Stomach (tissue), 9 donors: ENCODE results near the gene OSBPL9. TPM values are rescaled to one million over a fixed set of nuclear protein-coding genes. Genes with fewer than 3 reads are reported as not detected.

ENCODE experiments used
- DNase-seq, 2 donors: peaks; one replicate each; pipeline versions ENCODE4 v3.0.0 to v3.0.0-alpha.2; 2013 to 2019
- H3K27ac ChIP-seq, 5 donors: fragments of 200-600 bp in 4 of 5; sonication (generic) in 4 of 5; one replicate each; pipeline ENCODE4 v1.5.1; 2013 to 2019; ENCODE audit warnings: mild to moderate bottlenecking in 1 of 5, moderate library complexity in 1 of 5
- H3K27me3 ChIP-seq, 3 donors: fragments of 200-600 bp; sonication (generic); one replicate each; pipeline ENCODE4 v1.5.1; 2017 to 2019; ENCODE audit warnings: mixed run types in 1 of 3
- H3K36me3 ChIP-seq, 4 donors: fragments of 200-600 bp; sonication (generic); 1 replicate in 3 of 4; 2 replicates in 1 of 4; pipeline ENCODE4 v1.5.1; 2016 to 2019
- H3K4me1 ChIP-seq, 4 donors: fragments of 200-600 bp; sonication (generic); one replicate each; pipeline ENCODE4 v1.5.1; 2016 to 2019
- H3K4me3 ChIP-seq, 4 donors: fragments of 200-600 bp; sonication (generic) in 3 of 4; one replicate each; pipeline ENCODE4 v1.5.1; 2016 to 2019; ENCODE audit warnings: mild to moderate bottlenecking in 1 of 4
- H3K9me3 ChIP-seq, 4 donors: fragments of 200-600 bp; sonication (generic); one replicate each; pipeline ENCODE4 v1.5.1; 2016 to 2019
- EP300 ChIP-seq: sonication (generic); formaldehyde crosslinking; IDR thresholded peaks from one replicate; pipeline ENCODE4 v1.6.1; 2017; ENCODE audit warnings: antibody characterized with exemption
- POLR2A ChIP-seq, 4 donors: fragments of 450-650 bp; IDR thresholded peaks; one replicate each; pipeline ENCODE4 v1.6.1; 2016; ENCODE audit warnings: antibody characterized with exemption in 4 of 4, control low read depth in 2 of 4, mild to moderate bottlenecking in 1 of 4, moderate library complexity in 1 of 4
- POLR2AphosphoS5 ChIP-seq, 3 donors: sonication (generic); formaldehyde crosslinking; IDR thresholded peaks; one replicate each; pipeline ENCODE4 v1.6.1; 2016; ENCODE audit warnings: antibody characterized with exemption in 3 of 3
- WGBS, 5 donors: extraction: QIAGEN DNeasy Blood & Tissue Kit in 3 of 5; methylation state at CpG; one replicate each; pipeline versions ENCODE4 v1.1.5 to v1.1.7; 2013 to 2018; 5-methylcytosine and 5-hydroxymethylcytosine counted together
- intact Hi-C: fragments of 100-400 bp; cut with DNase I; formaldehyde crosslinking; loops from one replicate; pipeline ENCODE4 v1.15.1; 2023; ENCODE audit warnings: low total_unique reads
- polyA plus RNA-seq, 3 donors: library from polyadenylated mRNA; stranded (reverse); fragments of 200-250 nt; gene quantifications; one replicate each; pipeline ENCODE4 v1.2.3, GENCODE V29; 2013
- small RNA-seq, 4 donors: library from RNA; depleted of rRNA; stranded (forward); fragments of <200 nt; gene quantifications; one replicate each; pipeline ENCODE3, GENCODE V24; 2016
- total RNA-seq, 5 donors: library from RNA; depleted of rRNA; stranded (reverse); fragments of >200 nt; gene quantifications; one replicate each; pipeline versions ENCODE4 v1.1.0 to v1.2.3, GENCODE V29; 2014 to 2016
- TF ChIP-seq, protein P1 (sequence below), 7 experiments: fragments of 450-650 bp in 4 of 7; fragments of 200-600 bp in 3 of 7; sonication (generic) in 3 of 7; IDR thresholded peaks; one replicate each; pipeline ENCODE4 v1.5.1; 2016 to 2019; ENCODE audit warnings: antibody characterized with exemption in 7 of 7, control low read depth in 2 of 7, mild to moderate bottlenecking in 1 of 7
- donor health status: healthy with polysubstance abuse.
- donor health status: Bipolar disorder and iron deficiency.
- donor health status: healthy.

The OSBPL9 gene
- total and polyA plus RNA-seq, 8 donors = 29.8 to 461 (median 109) TPM

DNA sequence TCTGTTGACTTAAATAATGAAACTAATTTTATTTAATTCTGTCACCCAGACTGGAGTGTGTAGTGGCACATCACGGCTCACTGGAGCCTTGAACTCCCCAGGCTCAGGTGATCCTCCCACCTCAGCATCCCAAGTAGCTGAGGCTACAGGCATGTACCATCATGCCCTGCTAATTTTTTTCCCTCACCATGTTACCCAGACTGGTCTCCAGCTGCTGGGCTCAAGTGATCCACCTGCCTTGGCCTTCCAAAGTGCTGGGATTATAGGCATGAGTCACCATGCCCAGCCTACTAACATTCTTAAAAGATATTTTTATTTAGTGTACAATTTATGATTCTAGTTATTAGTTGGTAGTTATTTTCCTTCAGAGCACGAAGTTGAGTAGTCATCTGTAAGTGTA lies 212.2 kb downstream of the OSBPL9 start:
- intact Hi-C loops = no loop called here

GRCh38 chr1:51833700-51834099 lies 216.8 kb downstream of the OSBPL9 start:
- no peaks in the 10 kb centered on the region for H3K4me1 ChIP-seq
- H3K27ac ChIP-seq = no peak overlapping the region
- no peak overlapping the region for H3K4me3 ChIP-seq
- DNase-seq = no peak
- TF ChIP-seq POLR2A (IDR thresholded peaks at IDR 0.05) (no peak), EP300 (no peak)
- 96 to 100% (median 98%) methylated on average over 2 of the region's 2 CpGs for WGBS, 5 donors
- H3K27me3 ChIP-seq = no peaks in the 10 kb centered on the region
- peaks cover 5 to 98% (median 86%) of the 10 kb centered on the region in 4 donors for H3K36me3 ChIP-seq
- H3K9me3 ChIP-seq = no peaks in the 10 kb centered on the region
- intact Hi-C loops = no loop called here

More for the DNA sequence above, 212.2 kb downstream of the OSBPL9 start:
- Histone ChIP-seq H3K9me3 (no peaks in the 10 kb centered on the region), H3K4me1 (no peaks in the 10 kb centered on the region), H3K27ac (no peak overlapping the region), H3K36me3 (peaks cover 20 to 96% (median 90%) of the 10 kb centered on the region in 4 donors), H3K27me3 (no peaks in the 10 kb centered on the region), H3K4me3 (no peak overlapping the region)
- WGBS, 5 donors = 96 to 99% (median 99%) methylated on average over 2 of the region's 2 CpGs
- no peak for DNase-seq
- TF ChIP-seq, protein P1, sequence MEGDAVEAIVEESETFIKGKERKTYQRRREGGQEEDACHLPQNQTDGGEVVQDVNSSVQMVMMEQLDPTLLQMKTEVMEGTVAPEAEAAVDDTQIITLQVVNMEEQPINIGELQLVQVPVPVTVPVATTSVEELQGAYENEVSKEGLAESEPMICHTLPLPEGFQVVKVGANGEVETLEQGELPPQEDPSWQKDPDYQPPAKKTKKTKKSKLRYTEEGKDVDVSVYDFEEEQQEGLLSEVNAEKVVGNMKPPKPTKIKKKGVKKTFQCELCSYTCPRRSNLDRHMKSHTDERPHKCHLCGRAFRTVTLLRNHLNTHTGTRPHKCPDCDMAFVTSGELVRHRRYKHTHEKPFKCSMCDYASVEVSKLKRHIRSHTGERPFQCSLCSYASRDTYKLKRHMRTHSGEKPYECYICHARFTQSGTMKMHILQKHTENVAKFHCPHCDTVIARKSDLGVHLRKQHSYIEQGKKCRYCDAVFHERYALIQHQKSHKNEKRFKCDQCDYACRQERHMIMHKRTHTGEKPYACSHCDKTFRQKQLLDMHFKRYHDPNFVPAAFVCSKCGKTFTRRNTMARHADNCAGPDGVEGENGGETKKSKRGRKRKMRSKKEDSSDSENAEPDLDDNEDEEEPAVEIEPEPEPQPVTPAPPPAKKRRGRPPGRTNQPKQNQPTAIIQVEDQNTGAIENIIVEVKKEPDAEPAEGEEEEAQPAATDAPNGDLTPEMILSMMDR (IDR thresholded peaks at IDR 0.05) = no peak

DNA sequence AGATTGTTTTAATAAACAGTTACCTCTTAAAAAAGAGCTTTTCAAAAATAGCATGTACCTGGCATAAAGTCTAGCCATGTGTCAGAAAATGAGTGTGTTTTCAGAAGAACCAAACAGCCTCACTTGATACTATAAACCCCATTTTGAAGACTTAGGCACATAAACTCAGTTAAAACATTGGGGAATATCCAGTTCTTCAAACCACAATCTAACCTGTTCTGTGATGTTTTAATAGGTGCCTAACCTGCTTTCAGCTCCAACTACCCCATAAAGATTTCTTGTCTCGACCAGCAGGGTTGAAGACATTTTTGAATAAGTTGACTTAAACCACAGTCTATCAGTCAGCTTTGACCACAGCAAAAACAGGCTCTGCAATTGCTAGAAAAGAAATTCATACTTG lies 220.4 kb downstream of the OSBPL9 start:
- no peak for DNase-seq
- no peaks in the 10 kb centered on the region for H3K27me3 ChIP-seq
- H3K4me1 ChIP-seq = peaks cover 0 to 15% (median 0%) of the 10 kb centered on the region in 4 donors
- no peak overlapping the region for H3K4me3 ChIP-seq
- TF ChIP-seq POLR2A (IDR thresholded peaks at IDR 0.05) (no peak), EP300 (no peak), POLR2AphosphoS5 (IDR thresholded peaks at IDR 0.05) (no peak)
- TF ChIP-seq, protein P1 (IDR thresholded peaks at IDR 0.05) = no peak
- intact Hi-C loops = no loop called here
- 77 to 93% (median 89%) methylated on average over 1 of the region's 1 CpG for WGBS, 5 donors
- H3K36me3 ChIP-seq = peaks cover 0 to 75% (median 66%) of the 10 kb centered on the region in 4 donors
- H3K27ac ChIP-seq = no peak overlapping the region
- H3K9me3 ChIP-seq = no peaks in the 10 kb centered on the region

Small RNA genes lying within 50 kb of the gene (small RNA-seq; reads per million reads assigned to genes)
- gene AL050343.2 (0 reads per million in 4 donors), gene RF00568 (0 reads per million in 4 donors)

Other genes with a start within 250 kb of the OSBPL9 start
- gene EPS15, start 97.8 kb upstream of the OSBPL9 start, total RNA-seq = 100 to 1,000 TPM in 1 of 5 donors, 10 to 100 TPM in 4; 43.8 to 139 (median 67.4) TPM
- 10 to 100 TPM; 13.3 to 23.4 (median 15.3) TPM for gene EPS15, start 97.8 kb upstream of the OSBPL9 start, polyA plus RNA-seq